ENCODE results near the gene CHST15. TPM values are rescaled to one million over a fixed set of nuclear protein-coding genes. Genes with fewer than 3 reads are reported as not detected.
A peak's percentile ranks its signal among the peaks of the same experiment; 100 is the strongest.

Gene CHST15
- total and polyA plus RNA-seq, 4 donors = 30.7 to 46.2 (median 33.3) TPM

GRCh38 chr10:124114696-124115095, 21.3 kb upstream of the CHST15 start:
- H3K36me3 ChIP-seq (ENCODE audit: control insufficient read depth, insufficient read depth, low read length) = no peaks in the 10 kb centered on the region
- no peaks in the 10 kb centered on the region for H3K27me3 ChIP-seq (ENCODE audit: control insufficient read depth, insufficient read depth, low read length)
- no peaks in the 10 kb centered on the region for H3K9me3 ChIP-seq (ENCODE audit: control insufficient read depth, insufficient read depth, low read length)
- H3K27ac ChIP-seq (ENCODE audit: low read depth, low read length) = no peak overlapping the region
- DNase-seq (ENCODE audit: low read depth in 4 of 6, low spot score in 6 of 6) = no peak
- H3K4me1 ChIP-seq (ENCODE audit: control insufficient read depth, insufficient read depth, low read length) = peaks cover 22% of the 10 kb centered on the region
- WGBS (ENCODE audit: insufficient coverage) = 93% methylated on average over 4 of the region's 4 CpGs
- no peak overlapping the region for H3K4me3 ChIP-seq (ENCODE audit: low read depth, low read length)

GRCh38 chr10:124112891-124113580, 19.6 kb upstream of the CHST15 start:
- WGBS (ENCODE audit: insufficient coverage) = 77% methylated on average over 13 of the region's 16 CpGs
- no peak for DNase-seq (ENCODE audit: low read depth in 4 of 6, low spot score in 6 of 6)
- H3K4me3 ChIP-seq (ENCODE audit: low read depth, low read length) = no peak overlapping the region
- no peaks in the 10 kb centered on the region for H3K36me3 ChIP-seq (ENCODE audit: control insufficient read depth, insufficient read depth, low read length)
- H3K27ac ChIP-seq (ENCODE audit: low read depth, low read length) = no peak overlapping the region
- no peaks in the 10 kb centered on the region for H3K27me3 ChIP-seq (ENCODE audit: control insufficient read depth, insufficient read depth, low read length)
- peaks cover 20% of the 10 kb centered on the region for H3K4me1 ChIP-seq (ENCODE audit: control insufficient read depth, insufficient read depth, low read length)
- H3K9me3 ChIP-seq (ENCODE audit: control insufficient read depth, insufficient read depth, low read length) = no peaks in the 10 kb centered on the region

- WGBS (ENCODE audit: insufficient coverage) = 91% methylated on average over 4 of the region's 5 CpGs
- no peaks in the 10 kb centered on the region for H3K36me3 ChIP-seq (ENCODE audit: control insufficient read depth, insufficient read depth, low read length)
- no peak overlapping the region for H3K4me3 ChIP-seq (ENCODE audit: low read depth, low read length)
- H3K27ac ChIP-seq (ENCODE audit: low read depth, low read length) = no peak overlapping the region
- peaks cover 27% of the 10 kb centered on the region for H3K4me1 ChIP-seq (ENCODE audit: control insufficient read depth, insufficient read depth, low read length)
- no peaks in the 10 kb centered on the region for H3K9me3 ChIP-seq (ENCODE audit: control insufficient read depth, insufficient read depth, low read length)
- DNase-seq (ENCODE audit: low read depth in 4 of 6, low spot score in 6 of 6) = no peak
- H3K27me3 ChIP-seq (ENCODE audit: control insufficient read depth, insufficient read depth, low read length) = no peaks in the 10 kb centered on the region
Observed at GRCh38 chr10:124110882-124111281, 17.5 kb upstream of the CHST15 start.

- no peaks in the 10 kb centered on the region for H3K9me3 ChIP-seq (ENCODE audit: control insufficient read depth, insufficient read depth, low read length)
- no CpG with 5 or more reads among the region's 4 CpGs for WGBS (ENCODE audit: insufficient coverage)
- DNase-seq (ENCODE audit: low read depth in 4 of 6, low spot score in 6 of 6) = no peak
- peaks cover under 1% of the 10 kb centered on the region for H3K27me3 ChIP-seq (ENCODE audit: control insufficient read depth, insufficient read depth, low read length)
- H3K4me3 ChIP-seq (ENCODE audit: low read depth, low read length) = no peak overlapping the region
- H3K4me1 ChIP-seq (ENCODE audit: control insufficient read depth, insufficient read depth, low read length) = peaks cover 37% of the 10 kb centered on the region
- H3K27ac ChIP-seq (ENCODE audit: low read depth, low read length) = no peak overlapping the region
- no peaks in the 10 kb centered on the region for H3K36me3 ChIP-seq (ENCODE audit: control insufficient read depth, insufficient read depth, low read length)
Observed at GRCh38 chr10:124109261-124109660, 15.9 kb upstream of the CHST15 start.

GRCh38 chr10:124107072-124107471, 13.7 kb upstream of the CHST15 start:
- Histone ChIP-seq H3K27me3 (ENCODE audit: control insufficient read depth, insufficient read depth, low read length) (peaks cover 2% of the 10 kb centered on the region), H3K36me3 (ENCODE audit: control insufficient read depth, insufficient read depth, low read length) (no peaks in the 10 kb centered on the region), H3K9me3 (ENCODE audit: control insufficient read depth, insufficient read depth, low read length) (no peaks in the 10 kb centered on the region), H3K4me3 (ENCODE audit: low read depth, low read length) (no peak overlapping the region), H3K27ac (ENCODE audit: low read depth, low read length) (no peak overlapping the region), H3K4me1 (ENCODE audit: control insufficient read depth, insufficient read depth, low read length) (peaks cover 34% of the 10 kb centered on the region)
- peak in 1 of 6 donors; percentile 72 for DNase-seq (ENCODE audit: low read depth in 4 of 6, low spot score in 6 of 6)
- 27% methylated on average over 3 of the region's 5 CpGs for WGBS (ENCODE audit: insufficient coverage)

GRCh38 chr10:124106241-124106879, 13.0 kb upstream of the CHST15 start:
- Histone ChIP-seq H3K36me3 (ENCODE audit: control insufficient read depth, insufficient read depth, low read length) (no peaks in the 10 kb centered on the region), H3K4me3 (ENCODE audit: low read depth, low read length) (no peak overlapping the region), H3K9me3 (ENCODE audit: control insufficient read depth, insufficient read depth, low read length) (no peaks in the 10 kb centered on the region), H3K4me1 (ENCODE audit: control insufficient read depth, insufficient read depth, low read length) (peaks cover 34% of the 10 kb centered on the region), H3K27ac (ENCODE audit: low read depth, low read length) (no peak overlapping the region), H3K27me3 (ENCODE audit: control insufficient read depth, insufficient read depth, low read length) (peaks cover 2% of the 10 kb centered on the region)
- DNase-seq (ENCODE audit: low read depth in 4 of 6, low spot score in 6 of 6) = peak in 2 of 6 donors; percentile 33 to 49
- 33% methylated on average over 2 of the region's 9 CpGs for WGBS (ENCODE audit: insufficient coverage)

GRCh38 chr10:124105594-124105993, 12.2 kb upstream of the CHST15 start:
- no peaks in the 10 kb centered on the region for H3K36me3 ChIP-seq (ENCODE audit: control insufficient read depth, insufficient read depth, low read length)
- H3K4me1 ChIP-seq (ENCODE audit: control insufficient read depth, insufficient read depth, low read length) = peaks cover 34% of the 10 kb centered on the region
- H3K4me3 ChIP-seq (ENCODE audit: low read depth, low read length) = no peak overlapping the region
- H3K27ac ChIP-seq (ENCODE audit: low read depth, low read length) = peak overlapping the region; percentile 47
- no peaks in the 10 kb centered on the region for H3K9me3 ChIP-seq (ENCODE audit: control insufficient read depth, insufficient read depth, low read length)
- WGBS (ENCODE audit: insufficient coverage) = 69% methylated on average over 2 of the region's 5 CpGs
- H3K27me3 ChIP-seq (ENCODE audit: control insufficient read depth, insufficient read depth, low read length) = peaks cover 2% of the 10 kb centered on the region
- peak in 1 of 6 donors; percentile 12 for DNase-seq (ENCODE audit: low read depth in 4 of 6, low spot score in 6 of 6)

- H3K27ac ChIP-seq (ENCODE audit: low read depth, low read length) = no peak overlapping the region
- H3K27me3 ChIP-seq (ENCODE audit: control insufficient read depth, insufficient read depth, low read length) = peaks cover 2% of the 10 kb centered on the region
- no peak overlapping the region for H3K4me3 ChIP-seq (ENCODE audit: low read depth, low read length)
- H3K9me3 ChIP-seq (ENCODE audit: control insufficient read depth, insufficient read depth, low read length) = no peaks in the 10 kb centered on the region
- WGBS (ENCODE audit: insufficient coverage) = 84% methylated on average over 5 of the region's 6 CpGs
- no peak for DNase-seq (ENCODE audit: low read depth in 4 of 6, low spot score in 6 of 6)
- no peaks in the 10 kb centered on the region for H3K36me3 ChIP-seq (ENCODE audit: control insufficient read depth, insufficient read depth, low read length)
- peaks cover 34% of the 10 kb centered on the region for H3K4me1 ChIP-seq (ENCODE audit: control insufficient read depth, insufficient read depth, low read length)
Observed at GRCh38 chr10:124105045-124105444, 11.6 kb upstream of the CHST15 start.

GRCh38 chr10:124104011-124104627, 10.7 kb upstream of the CHST15 start:
- H3K4me1 ChIP-seq (ENCODE audit: control insufficient read depth, insufficient read depth, low read length) = peaks cover 30% of the 10 kb centered on the region
- DNase-seq (ENCODE audit: low read depth in 4 of 6, low spot score in 6 of 6) = no peak
- no peaks in the 10 kb centered on the region for H3K36me3 ChIP-seq (ENCODE audit: control insufficient read depth, insufficient read depth, low read length)
- no peaks in the 10 kb centered on the region for H3K9me3 ChIP-seq (ENCODE audit: control insufficient read depth, insufficient read depth, low read length)
- WGBS (ENCODE audit: insufficient coverage) = 96% methylated on average over 9 of the region's 9 CpGs
- H3K27ac ChIP-seq (ENCODE audit: low read depth, low read length) = no peak overlapping the region
- H3K27me3 ChIP-seq (ENCODE audit: control insufficient read depth, insufficient read depth, low read length) = peaks cover 2% of the 10 kb centered on the region
- no peak overlapping the region for H3K4me3 ChIP-seq (ENCODE audit: low read depth, low read length)

Measured in spinal cord (tissue), 10 donors.